ENCODE results near the gene PATL1.
"Not testable (repeated sequence)": the region's sequence is repeated elsewhere in the genome, so short reads cannot be mapped to it uniquely, and the experiment has no call there.

The PATL1 gene

DNA sequence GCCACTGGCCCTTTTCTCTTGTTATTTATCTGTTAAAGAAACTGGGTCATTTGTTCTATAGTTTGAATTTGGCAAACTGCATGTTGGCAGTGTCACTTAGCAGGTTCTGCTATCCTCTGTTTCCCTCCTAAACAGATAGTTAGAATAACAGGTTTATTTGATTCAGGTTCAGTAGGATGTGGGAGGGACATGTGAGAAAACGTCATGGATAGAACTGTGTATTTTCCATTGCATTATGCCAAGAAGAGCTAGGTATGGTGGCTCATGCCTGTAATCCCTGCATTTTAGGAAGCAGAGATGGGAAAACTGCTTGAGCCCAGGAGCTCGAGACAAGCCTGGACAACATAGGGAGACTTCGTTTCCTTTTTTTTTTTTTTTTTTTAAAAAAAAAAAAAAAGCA is 24.3 kb downstream of the PATL1 start:
- H3K36me3 ChIP-seq (ENCODE audit: control insufficient read depth, insufficient read depth, low read length, severe bottlenecking) = peaks cover 93% of the 10 kb centered on the region

DNA sequence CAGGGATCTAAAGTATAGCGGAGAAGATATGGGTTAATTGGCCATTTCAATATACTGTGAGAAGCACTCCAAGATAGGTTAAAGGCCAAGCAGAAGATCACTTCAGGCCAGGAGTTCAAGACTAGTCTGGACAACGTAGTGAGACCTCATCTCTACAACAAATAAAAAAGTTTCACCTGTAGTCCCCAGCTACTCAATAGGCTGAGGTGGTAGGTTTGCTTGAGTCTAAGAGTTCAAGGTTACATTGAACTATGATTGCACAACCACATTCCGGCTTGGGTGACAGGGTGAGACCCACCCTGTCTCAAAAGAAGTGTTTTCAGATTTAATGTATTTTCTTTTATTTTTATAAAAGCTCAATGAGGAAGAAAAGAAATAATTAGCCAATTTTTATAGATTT is 25.4 kb downstream of the PATL1 start:
- DNase-seq (ENCODE audit: low read depth) = peak; percentile 26
- Histone ChIP-seq H3K27me3 (replicated peaks; ENCODE audit: control insufficient read depth, insufficient read depth, low read length) (no peaks in the 10 kb centered on the region), H3K9ac (ENCODE audit: low read length) (no peak overlapping the region), H3K4me1 (ENCODE audit: control insufficient read depth, insufficient read depth, low read length) (no peaks in the 10 kb centered on the region), H3K36me3 (ENCODE audit: control insufficient read depth, insufficient read depth, low read length, severe bottlenecking) (peaks cover 93% of the 10 kb centered on the region), H3K9me3 (ENCODE audit: control insufficient read depth, low read length) (no peaks in the 10 kb centered on the region), H3K4me3 (ENCODE audit: low read length) (no peak overlapping the region)

More for the DNA sequence above, 24.3 kb downstream of the PATL1 start:
- H3K4me1 ChIP-seq (ENCODE audit: control insufficient read depth, insufficient read depth, low read length) = no peaks in the 10 kb centered on the region
- no peak for DNase-seq (ENCODE audit: low read depth)
- no peaks in the 10 kb centered on the region for H3K9me3 ChIP-seq (ENCODE audit: control insufficient read depth, low read length)
- H3K4me3 ChIP-seq (ENCODE audit: low read length) = no peak overlapping the region
- H3K27me3 ChIP-seq (replicated peaks; ENCODE audit: control insufficient read depth, insufficient read depth, low read length) = no peaks in the 10 kb centered on the region
- H3K9ac ChIP-seq (ENCODE audit: low read length) = no peak overlapping the region

DNA sequence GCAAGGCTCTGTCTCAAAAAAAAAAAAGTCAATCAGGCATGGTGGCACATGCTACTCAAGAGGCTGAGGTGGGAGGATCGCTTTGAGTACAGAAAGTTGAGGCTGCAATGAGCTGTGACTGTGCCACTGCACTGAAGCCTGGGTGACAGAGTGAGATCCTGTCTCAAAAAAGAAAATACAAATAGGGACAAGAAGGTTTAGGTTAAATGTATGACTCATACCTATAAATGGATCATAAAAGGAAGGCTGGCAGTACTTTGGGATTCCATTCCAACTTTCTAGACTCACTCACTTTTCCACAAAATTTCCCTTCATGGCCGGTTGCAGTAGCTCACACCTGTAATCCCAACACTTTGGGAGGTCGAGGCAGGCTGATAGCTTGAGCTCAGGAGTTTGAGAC is 27.7 kb downstream of the PATL1 start:
- no peak for DNase-seq (ENCODE audit: low read depth)
- Histone ChIP-seq H3K9ac (ENCODE audit: low read length) (no peak overlapping the region), H3K27me3 (replicated peaks; ENCODE audit: control insufficient read depth, insufficient read depth, low read length) (no peaks in the 10 kb centered on the region), H3K4me1 (ENCODE audit: control insufficient read depth, insufficient read depth, low read length) (no peaks in the 10 kb centered on the region), H3K4me3 (ENCODE audit: low read length) (no peak overlapping the region), H3K36me3 (ENCODE audit: control insufficient read depth, insufficient read depth, low read length, severe bottlenecking) (peaks cover 93% of the 10 kb centered on the region), H3K9me3 (ENCODE audit: control insufficient read depth, low read length) (no peaks in the 10 kb centered on the region)

DNA sequence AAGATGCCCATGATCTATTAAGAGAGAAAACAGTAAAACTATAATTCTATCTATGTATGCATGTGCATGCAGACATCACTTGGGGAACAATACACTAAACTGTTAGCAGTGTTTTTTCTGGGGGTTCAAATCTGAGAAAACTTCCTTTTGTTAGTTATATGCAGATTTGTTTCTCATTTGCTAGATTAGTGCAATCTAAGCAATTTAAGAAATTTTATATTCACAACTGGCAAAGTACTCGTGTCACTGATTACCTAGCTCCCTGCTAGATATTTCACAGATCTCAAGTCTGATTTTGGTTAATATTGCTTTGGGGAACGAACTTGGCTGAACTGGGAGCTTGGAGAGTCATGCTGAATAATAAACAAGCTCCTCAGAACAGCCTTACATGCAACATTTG is 38.3 kb downstream of the PATL1 start:
- H3K36me3 ChIP-seq (ENCODE audit: control insufficient read depth, insufficient read depth, low read length, severe bottlenecking) = peaks cover 26% of the 10 kb centered on the region
- H3K9ac ChIP-seq (ENCODE audit: low read length) = no peak overlapping the region
- DNase-seq (ENCODE audit: low read depth) = no peak
- no peaks in the 10 kb centered on the region for H3K27me3 ChIP-seq (replicated peaks; ENCODE audit: control insufficient read depth, insufficient read depth, low read length)
- H3K9me3 ChIP-seq (ENCODE audit: control insufficient read depth, low read length) = no peaks in the 10 kb centered on the region
- no peak overlapping the region for H3K4me3 ChIP-seq (ENCODE audit: low read length)
- no peaks in the 10 kb centered on the region for H3K4me1 ChIP-seq (ENCODE audit: control insufficient read depth, insufficient read depth, low read length)

DNA sequence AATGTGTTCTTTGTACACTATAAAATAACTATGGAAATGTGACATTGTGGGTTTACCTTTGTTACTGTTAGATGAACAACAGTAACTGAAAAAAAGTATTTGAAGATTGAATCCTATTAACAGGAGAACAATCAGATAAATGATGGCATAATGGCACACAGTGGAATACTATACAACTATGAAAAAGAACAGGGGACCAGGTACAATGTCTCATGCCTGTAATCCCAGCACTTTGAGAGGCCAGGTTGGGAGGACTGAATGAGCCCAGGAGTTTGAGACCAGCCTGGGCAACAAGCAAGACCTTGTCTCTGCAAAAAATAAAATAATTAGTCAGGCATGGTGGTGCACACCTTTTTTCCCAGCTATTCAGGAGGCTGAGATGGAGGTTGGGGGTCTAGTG is 38.8 kb downstream of the PATL1 start:
- peaks cover 21% of the 10 kb centered on the region for H3K36me3 ChIP-seq (ENCODE audit: control insufficient read depth, insufficient read depth, low read length, severe bottlenecking)
- H3K9ac ChIP-seq (ENCODE audit: low read length) = no peak overlapping the region
- no peak overlapping the region for H3K4me3 ChIP-seq (ENCODE audit: low read length)
- H3K9me3 ChIP-seq (ENCODE audit: control insufficient read depth, low read length) = no peaks in the 10 kb centered on the region
- H3K27me3 ChIP-seq (replicated peaks; ENCODE audit: control insufficient read depth, insufficient read depth, low read length) = no peaks in the 10 kb centered on the region
- DNase-seq (ENCODE audit: low read depth) = no peak
- H3K4me1 ChIP-seq (ENCODE audit: control insufficient read depth, insufficient read depth, low read length) = no peaks in the 10 kb centered on the region

DNA sequence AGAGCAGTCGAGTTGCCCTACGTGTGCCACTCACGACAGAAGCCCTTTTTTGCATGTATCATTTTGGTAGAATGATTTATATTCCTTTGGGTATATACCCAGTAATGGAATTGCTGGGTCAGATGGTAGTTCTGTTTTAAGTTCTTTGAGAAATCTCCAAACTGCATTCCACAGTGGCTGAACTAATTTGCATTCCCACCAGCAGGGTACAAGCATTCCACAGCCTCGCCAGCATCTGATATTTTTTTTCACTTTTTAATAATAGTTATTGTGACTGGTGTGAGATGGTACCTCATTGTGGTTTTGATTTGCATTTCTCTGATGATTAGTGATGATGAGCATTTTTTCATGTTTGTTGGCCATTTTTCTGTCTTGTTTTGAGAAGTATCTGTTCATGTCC is 41.9 kb downstream of the PATL1 start:
- not testable (repeated sequence) for H3K9me3 ChIP-seq (ENCODE audit: control insufficient read depth, low read length); H3K4me1 ChIP-seq (ENCODE audit: control insufficient read depth, insufficient read depth, low read length); H3K9ac ChIP-seq (ENCODE audit: low read length); H3K27me3 ChIP-seq (replicated peaks; ENCODE audit: control insufficient read depth, insufficient read depth, low read length); H3K4me3 ChIP-seq (ENCODE audit: low read length)
- peaks cover 15% of the 10 kb centered on the region for H3K36me3 ChIP-seq (ENCODE audit: control insufficient read depth, insufficient read depth, low read length, severe bottlenecking)
- peak; percentile 22 for DNase-seq (ENCODE audit: low read depth)

DNA sequence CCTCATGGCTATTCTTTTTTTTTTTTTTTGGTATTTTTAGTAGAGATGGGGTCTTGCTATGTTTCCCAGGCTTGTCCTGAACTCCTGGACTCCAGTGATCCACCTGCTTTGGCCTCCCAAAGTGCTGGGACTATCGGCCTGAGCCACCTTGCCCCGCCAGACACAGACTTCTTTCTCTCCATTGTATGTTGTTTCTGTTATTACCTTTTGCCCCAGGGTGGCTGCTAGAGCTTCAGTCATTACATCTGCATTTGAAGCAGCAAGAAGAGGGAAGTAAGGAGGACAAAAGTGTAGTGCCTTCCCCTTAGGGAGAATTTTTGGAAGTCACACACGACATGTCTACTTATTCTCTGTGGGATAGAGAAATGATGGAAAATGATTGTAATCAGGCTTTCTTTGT is 43.1 kb downstream of the PATL1 start:
- Histone ChIP-seq H3K36me3 (ENCODE audit: control insufficient read depth, insufficient read depth, low read length, severe bottlenecking) (peaks cover 11% of the 10 kb centered on the region), H3K9me3 (ENCODE audit: control insufficient read depth, low read length) (no peaks in the 10 kb centered on the region), H3K27me3 (replicated peaks; ENCODE audit: control insufficient read depth, insufficient read depth, low read length) (no peaks in the 10 kb centered on the region), H3K4me3 (ENCODE audit: low read length) (no peak overlapping the region), H3K9ac (ENCODE audit: low read length) (no peak overlapping the region), H3K4me1 (ENCODE audit: control insufficient read depth, insufficient read depth, low read length) (peaks cover 8% of the 10 kb centered on the region)
- DNase-seq (ENCODE audit: low read depth) = no peak

DNA sequence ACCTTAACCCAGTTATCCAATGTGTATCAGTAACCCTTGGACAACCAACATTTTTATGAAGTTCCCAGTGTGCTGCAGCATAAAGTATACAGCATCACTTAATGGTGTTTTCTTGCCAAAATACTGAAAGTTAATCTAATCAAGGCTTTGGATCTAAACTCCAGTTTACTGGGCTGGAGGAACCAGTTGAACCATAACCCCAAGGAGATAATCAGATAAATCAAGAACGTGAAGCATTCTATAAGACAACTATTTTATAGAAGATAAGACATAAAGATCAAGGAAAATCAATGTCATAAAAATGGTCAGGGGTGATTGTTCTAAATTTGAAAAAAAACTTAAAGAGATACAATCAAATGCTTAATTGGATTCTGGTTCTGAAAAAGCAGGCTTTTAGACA is 51.0 kb downstream of the PATL1 start:
- DNase-seq (ENCODE audit: low read depth) = no peak
- Histone ChIP-seq H3K9ac (ENCODE audit: low read length) (no peak overlapping the region), H3K9me3 (ENCODE audit: control insufficient read depth, low read length) (no peaks in the 10 kb centered on the region), H3K27me3 (replicated peaks; ENCODE audit: control insufficient read depth, insufficient read depth, low read length) (no peaks in the 10 kb centered on the region), H3K4me3 (ENCODE audit: low read length) (no peak overlapping the region), H3K4me1 (ENCODE audit: control insufficient read depth, insufficient read depth, low read length) (peaks cover 18% of the 10 kb centered on the region), H3K36me3 (ENCODE audit: control insufficient read depth, insufficient read depth, low read length, severe bottlenecking) (no peaks in the 10 kb centered on the region)

DNA sequence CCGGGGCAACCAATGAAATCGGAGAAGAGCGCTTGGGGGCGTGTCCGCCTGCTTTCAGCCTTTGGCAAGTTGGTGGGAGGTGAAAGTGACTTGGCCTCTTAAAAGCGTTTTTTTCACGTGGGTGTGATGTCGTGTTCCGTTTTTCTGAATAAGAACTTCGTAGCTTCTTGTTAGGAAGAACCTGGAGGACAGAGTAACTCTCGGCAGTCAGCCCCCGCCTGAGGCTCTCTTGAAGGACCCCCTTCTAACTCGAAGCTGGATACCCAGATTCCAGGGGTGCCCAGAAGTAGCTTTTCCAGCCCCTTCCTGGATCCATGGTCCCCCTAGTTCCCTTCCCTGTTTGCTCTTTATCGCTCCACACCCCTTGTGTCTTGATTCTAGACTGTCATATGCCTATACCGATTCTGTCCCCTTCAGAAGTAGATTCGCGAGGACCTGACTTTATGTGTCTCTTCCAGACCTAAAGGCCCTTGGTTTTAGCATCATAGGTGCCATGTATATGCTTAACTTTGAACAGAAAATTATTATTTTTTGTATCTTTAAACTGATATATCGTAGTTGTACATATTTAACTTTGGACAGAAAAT is 52.3 kb downstream of the PATL1 start:
- H3K4me1 ChIP-seq (ENCODE audit: control insufficient read depth, insufficient read depth, low read length) = peaks cover 32% of the 10 kb centered on the region
- H3K36me3 ChIP-seq (ENCODE audit: control insufficient read depth, insufficient read depth, low read length, severe bottlenecking) = no peaks in the 10 kb centered on the region
- no peaks in the 10 kb centered on the region for H3K27me3 ChIP-seq (replicated peaks; ENCODE audit: control insufficient read depth, insufficient read depth, low read length)
- no peaks in the 10 kb centered on the region for H3K9me3 ChIP-seq (ENCODE audit: control insufficient read depth, low read length)
- peak overlapping the region; percentile 83 for H3K4me3 ChIP-seq (ENCODE audit: low read length)
- peak overlapping the region; percentile 84 for H3K9ac ChIP-seq (ENCODE audit: low read length)
- DNase-seq (ENCODE audit: low read depth) = no peak

DNA sequence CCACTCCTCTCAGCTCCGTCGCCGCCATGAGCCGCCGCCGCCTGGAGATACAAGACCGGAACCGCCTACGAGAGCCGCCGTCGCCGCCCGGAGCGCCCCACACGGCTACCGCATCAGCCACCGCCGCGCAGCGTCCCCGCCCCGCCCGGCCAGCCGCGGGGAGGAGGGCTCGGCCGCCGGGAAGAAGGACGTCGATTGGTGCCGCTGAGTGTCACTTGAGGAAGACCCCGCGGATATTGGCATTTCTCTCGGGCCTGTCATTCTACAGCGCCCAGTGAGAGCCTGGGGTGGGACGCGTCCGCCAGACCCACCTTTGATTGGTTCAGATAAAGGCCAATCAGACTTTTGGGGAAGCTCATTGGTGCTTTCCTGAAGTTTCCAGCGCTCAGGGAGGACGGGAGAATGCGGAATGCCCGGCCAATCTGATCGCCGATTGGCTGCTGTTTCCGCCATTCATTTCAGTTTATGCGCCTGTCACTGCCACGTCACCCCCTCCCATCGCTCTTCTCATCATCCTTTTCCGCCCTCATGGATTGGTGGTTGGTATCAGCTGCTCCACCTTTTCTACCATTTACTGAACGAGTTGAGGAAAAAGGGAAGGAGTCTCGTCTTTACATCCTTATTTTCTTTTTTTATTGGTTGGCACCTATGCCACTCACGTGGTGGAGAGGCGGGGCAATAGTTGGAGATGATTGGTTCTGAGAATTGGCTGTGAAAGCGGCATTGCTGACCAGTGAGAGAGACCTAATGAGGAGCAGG is 53.0 kb downstream of the PATL1 start, which contains the start of gene OSBP:
TSS of gene OSBP (minus strand) at position 138 of the 759 bp plus-strand sequence. CDS start at position 28, 110 bp downstream.
- Histone ChIP-seq H3K4me3 (ENCODE audit: low read length) (peak within 1 kb of the TSS; percentile 95), H3K36me3 (ENCODE audit: control insufficient read depth, insufficient read depth, low read length, severe bottlenecking) (no peaks in the 10 kb centered on the region), H3K9me3 (ENCODE audit: control insufficient read depth, low read length) (no peaks in the 10 kb centered on the region), H3K9ac (ENCODE audit: low read length) (peak within 1 kb of the TSS; percentile 95), H3K27me3 (replicated peaks; ENCODE audit: control insufficient read depth, insufficient read depth, low read length) (no peaks in the 10 kb centered on the region), H3K4me1 (ENCODE audit: control insufficient read depth, insufficient read depth, low read length) (peaks cover 37% of the 10 kb centered on the region)
- peak; percentile 100 for DNase-seq (ENCODE audit: low read depth)

DNA sequence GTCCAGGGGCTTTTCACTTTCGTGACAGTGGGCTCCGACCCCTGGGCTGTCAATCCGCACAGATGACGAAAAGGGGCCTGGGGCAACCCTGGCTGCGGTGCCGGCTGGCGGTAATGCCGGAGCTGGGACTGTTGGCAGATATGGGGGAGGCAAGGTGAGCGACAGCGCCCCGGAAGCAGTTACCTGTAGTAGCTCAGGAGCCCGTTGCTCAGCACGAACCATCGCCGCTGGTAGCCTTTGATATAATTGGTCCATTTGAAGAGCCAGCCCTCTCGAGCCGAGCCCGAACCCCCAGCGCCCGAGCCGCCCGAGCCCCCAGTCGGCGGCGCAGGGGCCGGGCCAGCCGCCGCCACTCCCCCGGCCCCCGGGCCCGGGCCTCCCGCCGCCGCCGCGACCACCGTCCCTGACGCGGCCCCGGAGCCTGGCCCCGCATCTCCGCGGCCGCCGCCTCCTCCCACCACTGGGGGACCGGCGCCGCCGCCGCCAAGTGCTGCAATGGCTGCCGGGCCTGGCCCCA is 53.7 kb downstream of the PATL1 start:
- peak overlapping the region; percentile 95 for H3K9ac ChIP-seq (ENCODE audit: low read length)
- peaks cover 4% of the 10 kb centered on the region for H3K36me3 ChIP-seq (ENCODE audit: control insufficient read depth, insufficient read depth, low read length, severe bottlenecking)
- no peaks in the 10 kb centered on the region for H3K27me3 ChIP-seq (replicated peaks; ENCODE audit: control insufficient read depth, insufficient read depth, low read length)
- DNase-seq (ENCODE audit: low read depth) = no peak
- peaks cover 37% of the 10 kb centered on the region for H3K4me1 ChIP-seq (ENCODE audit: control insufficient read depth, insufficient read depth, low read length)
- peak overlapping the region; percentile 95 for H3K4me3 ChIP-seq (ENCODE audit: low read length)
- H3K9me3 ChIP-seq (ENCODE audit: control insufficient read depth, low read length) = no peaks in the 10 kb centered on the region

Measured in adipocyte (in vitro differentiated cells).